DMS 273 (cell line): ENCODE data around the gene FGFR2.

ENCODE experiments used
- DNase-seq: peaks from one replicate; lab custom pipeline; 2025; ENCODE audit not compliant: unreplicated experiment; lab: John Stamatoyannopoulos, UW

FGFR2 gene

GRCh38 chr10:121592155-121592890 is 5.9 kb downstream of the FGFR2 start:
- no peak for DNase-seq

GRCh38 chr10:121591186-121591585 is 7.1 kb downstream of the FGFR2 start:
- DNase-seq: no peak

- DNase-seq: no peak
Measured at GRCh38 chr10:121590772-121591171, 7.5 kb downstream of the FGFR2 start.

DNA sequence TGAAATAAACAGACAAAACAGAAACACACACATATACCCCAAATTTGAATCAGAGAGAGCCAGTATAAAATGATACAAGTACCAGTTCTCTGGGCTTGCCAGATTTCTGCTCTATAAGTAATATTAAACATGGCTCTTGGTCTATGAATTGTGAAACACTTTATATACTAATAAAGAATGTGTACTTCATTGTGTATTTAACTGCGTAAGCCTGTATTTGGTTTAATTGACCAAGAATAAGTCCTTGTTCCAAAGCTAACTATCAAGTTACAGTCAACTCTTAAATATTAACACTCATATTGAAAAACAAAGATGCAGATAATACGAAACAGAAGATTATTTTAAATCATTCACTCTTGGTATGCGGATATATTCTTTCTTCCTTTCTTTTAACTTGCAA is 8.7 kb downstream of the FGFR2 start:
- DNase-seq: no peak

DNA sequence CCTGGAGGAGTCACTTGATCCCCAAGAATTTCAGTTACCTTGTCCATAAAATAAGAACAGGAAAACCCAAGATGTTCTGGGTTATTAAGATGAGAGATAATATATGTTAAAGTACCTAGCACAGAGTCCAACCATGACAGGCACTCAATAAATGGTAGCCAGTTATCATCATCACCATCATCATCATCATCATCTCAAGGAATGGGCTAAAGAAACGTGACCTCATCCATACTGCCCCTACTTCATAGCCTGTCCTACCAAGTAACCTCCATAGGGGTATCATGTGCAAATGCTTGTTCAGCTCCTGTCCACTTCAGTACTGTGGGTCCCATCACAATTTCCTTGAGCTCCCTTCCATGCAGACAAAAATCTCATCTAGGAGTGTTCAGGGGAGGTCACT is 14.4 kb downstream of the FGFR2 start:
- no peak for DNase-seq

- DNase-seq: no peak
Measured at GRCh38 chr10:121583258-121583657, 15.0 kb downstream of the FGFR2 start.

DNA sequence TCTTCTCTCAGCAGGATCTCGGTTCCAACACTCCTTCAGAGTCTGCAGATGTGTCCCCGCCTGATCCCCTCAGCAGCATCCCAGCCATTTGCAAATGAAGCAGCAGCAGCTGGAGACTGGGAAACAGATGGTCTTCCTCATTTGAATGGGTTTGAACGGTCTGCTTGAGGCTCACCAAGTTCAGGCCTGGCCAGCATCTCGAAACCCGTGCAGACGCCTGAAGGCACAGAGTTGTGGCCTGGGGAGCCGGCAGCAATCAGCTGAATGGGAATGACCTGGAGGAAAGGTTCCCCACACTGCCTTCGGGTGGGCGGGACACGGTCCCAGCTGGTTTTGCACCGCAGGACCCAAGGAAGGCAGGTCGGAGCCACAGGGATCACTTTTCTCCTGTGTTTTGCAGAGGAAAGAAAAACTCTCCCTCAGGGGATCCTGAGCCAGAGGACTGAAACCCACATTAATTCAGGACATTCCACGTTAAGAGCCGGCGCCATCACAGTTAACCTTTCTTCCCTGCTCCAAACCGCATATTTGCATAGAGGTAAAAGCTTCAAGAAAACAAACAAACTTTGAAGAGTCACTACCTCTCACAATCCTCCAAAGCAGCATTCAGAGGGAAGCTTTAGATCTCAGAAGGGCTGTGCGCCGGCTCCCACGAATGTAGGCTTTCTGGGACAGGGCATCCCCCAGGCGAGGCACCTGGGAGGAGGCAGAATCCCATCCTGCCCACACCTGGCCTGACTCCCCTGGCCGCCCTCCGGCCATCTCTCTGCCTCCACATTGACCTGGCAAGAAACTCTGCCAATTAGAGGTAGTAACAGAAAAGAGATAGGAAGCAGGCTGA is 17.7 kb downstream of the FGFR2 start:
- DNase-seq: peak; percentile 88

- DNase-seq: no peak
Measured at GRCh38 chr10:121579656-121580055, 18.6 kb downstream of the FGFR2 start.

DNA sequence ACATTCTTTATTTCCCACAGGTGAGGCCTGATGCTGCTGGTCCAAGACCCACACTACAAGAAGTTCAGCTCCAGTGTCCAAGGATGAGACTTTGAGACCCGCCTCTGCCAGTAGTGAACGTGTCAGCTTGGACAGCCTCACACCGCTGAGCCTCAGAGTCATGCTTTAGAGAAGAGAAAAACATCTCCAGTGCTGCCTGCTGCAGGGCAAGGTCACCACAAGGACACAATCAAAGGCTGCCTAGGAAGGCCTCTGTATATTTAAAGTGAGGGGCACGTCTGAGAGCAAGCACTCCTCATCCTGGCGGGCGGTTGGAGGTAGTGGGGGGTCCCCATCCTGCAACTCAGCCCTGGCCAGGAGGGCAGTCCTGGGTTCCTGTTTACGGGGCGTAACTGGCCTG is 19.3 kb downstream of the FGFR2 start:
- DNase-seq: no peak

GRCh38 chr10:121578298-121578697 is 19.9 kb downstream of the FGFR2 start:
- no peak for DNase-seq

GRCh38 chr10:121577568-121577967 is 20.7 kb downstream of the FGFR2 start:
- no peak for DNase-seq

DNA sequence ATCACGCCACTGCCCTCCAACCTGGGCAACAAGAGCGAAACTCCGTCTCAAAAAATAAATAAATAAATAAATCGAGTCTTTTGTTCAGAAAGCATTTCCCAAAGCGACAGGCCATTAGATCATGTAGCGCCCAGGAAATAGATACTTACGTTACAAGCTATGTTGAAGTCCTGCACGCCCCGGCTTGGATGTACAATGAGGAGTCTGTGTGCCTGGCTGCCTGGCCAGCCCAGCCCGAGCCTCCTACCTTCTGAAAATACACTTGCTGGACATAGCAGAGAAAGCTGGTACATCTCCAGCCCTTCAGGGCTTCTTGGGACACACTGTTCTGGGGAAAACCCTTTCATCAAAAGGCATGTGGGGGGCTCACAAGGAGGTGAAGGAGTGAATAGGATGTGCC is 22.1 kb downstream of the FGFR2 start:
- DNase-seq: no peak

DNA sequence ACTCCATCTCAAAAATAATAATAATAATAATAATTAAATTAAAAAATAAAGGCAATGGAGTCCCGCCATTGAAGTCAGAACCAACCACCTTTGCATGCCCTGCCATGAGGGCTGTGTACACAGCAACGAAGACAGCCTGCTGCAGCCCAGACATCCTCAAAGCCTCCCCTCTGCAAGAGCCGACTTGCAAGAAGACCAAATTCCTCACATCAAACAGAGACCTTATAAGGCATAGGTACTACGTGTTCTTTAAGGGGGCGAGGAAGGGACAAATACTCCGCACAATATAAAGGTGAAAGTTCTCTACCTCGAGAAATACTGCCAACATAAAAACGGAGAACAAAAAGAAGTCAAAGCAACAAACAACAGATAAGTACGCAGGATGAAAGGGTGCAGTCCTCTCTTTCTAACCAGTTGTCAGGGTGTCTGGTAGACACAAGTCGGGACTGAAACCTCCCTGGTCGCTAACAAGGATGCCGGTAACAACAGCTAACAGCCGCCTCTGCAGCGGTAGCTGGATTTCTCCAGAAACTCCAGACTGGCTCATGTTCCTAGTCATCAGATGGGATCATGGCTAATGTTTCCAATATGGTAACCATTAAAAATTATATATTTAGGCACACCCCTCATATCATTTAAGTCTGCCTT is 23.6 kb downstream of the FGFR2 start:
- DNase-seq: no peak

GRCh38 chr10:121573538-121573941 is 24.7 kb downstream of the FGFR2 start:
- peak; percentile 24 for DNase-seq

DNA sequence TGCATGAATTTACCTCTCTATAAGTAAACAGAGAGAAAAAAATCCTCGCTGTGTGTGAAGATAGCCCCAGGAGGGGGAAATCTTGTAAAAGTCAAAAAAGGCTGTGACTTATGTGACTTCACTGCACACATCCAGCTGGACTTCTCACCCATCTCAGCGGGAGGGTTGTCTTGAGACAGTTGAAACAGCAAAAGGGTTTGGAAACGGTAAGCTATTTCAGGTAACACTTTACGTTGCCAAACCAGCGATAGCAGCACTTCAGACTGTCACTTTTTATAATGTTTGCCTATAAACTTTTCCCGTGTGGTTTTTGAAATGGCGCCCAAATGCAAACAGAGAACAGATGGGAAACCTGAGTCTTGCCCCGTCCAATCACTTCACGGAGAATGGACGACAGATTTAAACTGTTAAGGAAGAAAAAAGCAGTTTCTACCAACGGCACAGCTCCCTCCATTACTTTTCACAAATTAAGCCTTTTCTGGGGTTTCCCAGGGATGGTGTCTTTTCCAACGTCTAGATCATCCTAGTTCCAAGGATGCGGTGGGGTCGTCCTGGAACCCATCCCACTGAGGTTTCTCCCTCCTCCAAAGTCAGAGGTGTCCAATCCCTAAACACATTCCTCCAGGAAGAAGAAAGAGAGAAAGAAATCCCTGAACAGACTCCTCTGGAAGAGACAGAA is 25.2 kb downstream of the FGFR2 start:
- peak; percentile 68 for DNase-seq

DNA sequence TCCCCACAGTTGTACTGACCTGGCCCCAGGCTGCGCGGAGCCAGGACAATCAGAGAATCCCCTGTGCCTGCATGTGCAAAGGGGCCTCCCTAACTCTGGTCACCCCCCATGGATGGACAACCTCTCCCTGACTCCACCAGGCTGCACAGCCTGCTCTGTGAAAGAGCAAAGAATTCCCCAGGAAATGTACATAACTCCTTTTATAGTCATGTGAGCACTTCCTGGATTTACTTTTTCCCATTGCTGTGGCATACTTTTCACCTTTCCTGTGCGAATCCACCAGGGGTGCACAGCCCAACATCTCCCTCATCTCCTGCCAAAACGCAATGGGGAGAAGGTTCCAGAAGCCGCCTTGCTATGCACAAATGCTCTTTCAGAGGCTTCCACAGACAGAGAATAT is 27.9 kb downstream of the FGFR2 start:
- no peak for DNase-seq

- DNase-seq: no peak
Measured at GRCh38 chr10:121568275-121568674, 30.0 kb downstream of the FGFR2 start.

DNA sequence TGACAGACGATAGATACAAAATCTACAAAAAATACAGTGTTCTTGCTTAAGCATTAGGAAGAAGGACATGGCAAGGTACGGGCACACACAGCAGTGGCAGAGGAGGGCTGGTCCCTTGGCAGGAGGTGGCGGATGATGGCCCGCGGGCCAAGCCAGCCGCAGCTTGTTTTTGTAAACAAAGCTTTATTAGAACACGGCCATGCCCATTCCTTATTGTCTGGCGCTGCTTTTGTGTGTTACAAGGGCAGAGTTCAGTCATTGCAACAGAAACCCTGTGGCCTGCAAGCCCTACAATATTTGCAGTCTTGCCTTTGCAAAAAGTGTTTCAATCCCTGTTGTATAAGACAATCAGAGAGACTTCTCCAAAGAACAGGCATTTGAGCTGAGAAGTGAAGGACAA is 30.7 kb downstream of the FGFR2 start:
- no peak for DNase-seq

DNA sequence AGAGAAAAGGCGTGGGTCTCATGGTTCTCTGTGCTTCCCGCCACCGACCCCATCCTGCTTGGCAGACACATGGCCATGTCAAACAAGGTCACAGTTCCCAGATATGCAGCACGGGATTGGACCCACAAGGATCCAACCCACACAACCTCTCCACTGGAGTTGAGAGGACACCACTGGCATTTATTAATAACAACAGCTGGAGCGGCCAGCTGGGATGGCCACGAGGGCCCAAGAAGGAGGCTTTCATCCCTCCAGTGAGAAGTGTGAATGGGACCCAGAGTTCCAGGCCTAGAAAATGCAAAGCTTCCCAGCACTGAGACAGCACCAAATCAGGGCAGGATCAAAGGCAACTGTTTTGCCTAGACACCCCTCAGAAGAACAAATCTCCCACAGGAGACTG is 31.5 kb downstream of the FGFR2 start:
- no peak for DNase-seq

- peak; percentile 79 for DNase-seq
Measured at GRCh38 chr10:121559326-121560026, 38.8 kb downstream of the FGFR2 start.

DNA sequence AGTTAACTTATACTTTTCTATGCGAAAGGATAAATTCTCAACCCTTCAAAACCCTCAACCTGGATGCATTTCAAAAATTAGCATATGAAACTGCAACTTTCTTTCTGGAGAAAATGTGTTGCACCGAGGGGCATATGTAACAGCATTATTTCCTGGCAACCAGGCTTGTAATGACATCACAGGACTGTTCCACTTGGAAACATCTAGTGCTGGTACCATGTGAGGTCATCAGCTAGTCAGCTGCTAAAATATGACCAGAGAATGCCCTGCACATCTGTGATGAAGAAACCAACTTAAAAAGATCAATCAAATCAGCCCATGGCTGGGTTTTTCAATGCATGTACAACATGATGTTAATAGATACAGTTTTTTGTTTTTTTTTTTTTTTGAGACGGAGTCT is 40.0 kb downstream of the FGFR2 start:
- DNase-seq: no peak
